CD4-positive, alpha-beta T cell treated with Interleukin-4 for 1 hour (primary cell): ENCODE results near the gene GATD1.
"Not testable (repeated sequence)": the region's sequence is repeated elsewhere in the genome, so short reads cannot be mapped to it uniquely, and the experiment has no call there.

Experiments
- DNase-seq, 2 donors: peaks; one replicate each; pipeline ENCODE4 v3.0.0-alpha.2; 2020 to 2022

The GATD1 gene

DNA sequence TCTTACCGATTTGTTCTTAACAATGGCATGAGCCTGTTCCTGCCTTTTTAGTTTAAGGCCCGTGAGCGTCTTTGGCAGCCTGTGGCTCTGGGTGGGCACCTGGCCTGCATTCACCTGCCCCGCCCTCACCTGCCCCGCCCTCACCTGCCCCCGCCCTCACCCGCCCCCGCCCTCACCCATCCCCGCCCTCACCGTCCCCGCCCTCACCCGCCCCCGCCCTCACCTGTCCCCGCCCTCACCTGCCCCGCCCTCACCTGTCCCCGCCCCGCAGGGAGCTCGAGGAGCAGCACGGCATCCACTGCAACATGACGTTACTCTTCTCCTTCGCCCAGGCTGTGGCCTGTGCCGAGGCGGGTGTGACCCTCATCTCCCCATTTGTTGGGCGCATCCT lies 14.2 kb downstream of the GATD1 start:
- DNase-seq, result no peak

GRCh38 chr11:762421-763072 lies 14.7 kb downstream of the GATD1 start:
- no peak for DNase-seq

DNA sequence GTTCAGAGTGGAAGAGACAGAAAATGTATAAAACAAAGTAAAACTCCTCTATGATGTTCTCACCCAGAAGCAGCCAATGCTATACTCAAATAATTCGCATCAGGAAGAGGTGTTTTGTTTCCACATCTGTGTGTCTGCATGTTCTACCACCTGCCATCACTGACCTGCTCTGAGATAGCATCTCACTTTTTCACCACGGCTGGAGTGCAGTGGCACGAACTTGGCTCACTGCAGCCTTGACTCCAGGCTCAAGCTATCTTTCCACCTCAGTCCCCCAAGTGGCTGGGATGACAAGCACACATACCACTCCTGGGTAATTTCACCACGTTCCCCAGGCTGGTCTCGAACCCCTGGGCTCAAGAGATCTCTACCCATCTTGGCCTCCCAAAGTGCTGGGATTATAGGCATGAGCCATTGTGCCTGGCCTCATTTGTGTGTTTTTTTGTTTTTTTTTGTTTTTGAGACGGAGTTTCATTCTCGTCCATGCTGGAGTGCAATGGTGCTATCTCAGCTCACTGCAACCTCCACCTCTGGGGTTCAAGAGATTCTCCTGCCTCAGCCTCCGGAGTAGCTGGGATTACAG lies 15.7 kb downstream of the GATD1 start:
- no peak for DNase-seq

GRCh38 chr11:760236-760635 lies 17.1 kb downstream of the GATD1 start:
- DNase-seq, result no peak

- no peak for DNase-seq
Observed at GRCh38 chr11:749731-750130, 27.6 kb downstream of the GATD1 start.

DNA sequence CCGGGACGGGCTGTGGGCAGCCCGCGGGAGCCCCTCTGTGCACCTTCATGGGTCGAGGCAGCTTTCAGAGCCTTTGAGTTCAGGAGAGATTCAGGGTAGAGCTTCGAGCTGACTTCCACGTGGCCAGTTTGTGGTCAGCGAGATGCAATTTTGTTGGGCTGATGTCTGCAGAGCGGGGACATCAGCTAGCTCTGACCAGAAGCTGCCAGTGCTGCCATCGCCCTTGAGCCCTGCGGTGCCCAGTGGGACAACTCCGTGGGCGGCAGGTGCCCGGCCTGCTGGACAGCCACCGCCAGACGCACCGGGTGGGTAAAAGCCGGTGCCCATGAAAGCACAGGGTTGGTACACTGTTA lies 29.3 kb downstream of the GATD1 start:
- no peak for DNase-seq

GRCh38 chr11:747158-748006 lies 29.9 kb downstream of the GATD1 start, which contains the start of gene TALDO1:
Gene TALDO1, plus strand, starts transcription at chr11:747464. Its CDS starts 18 bp downstream, at chr11:747482.
- DNase-seq, result peak; percentile 86

GRCh38 chr11:746289-747157 lies 30.8 kb downstream of the GATD1 start:
- DNase-seq, result peak in 1 of 2 donors; percentile 23

- DNase-seq, result no peak
Observed at GRCh38 chr11:745428-745827, 31.9 kb downstream of the GATD1 start.

DNA sequence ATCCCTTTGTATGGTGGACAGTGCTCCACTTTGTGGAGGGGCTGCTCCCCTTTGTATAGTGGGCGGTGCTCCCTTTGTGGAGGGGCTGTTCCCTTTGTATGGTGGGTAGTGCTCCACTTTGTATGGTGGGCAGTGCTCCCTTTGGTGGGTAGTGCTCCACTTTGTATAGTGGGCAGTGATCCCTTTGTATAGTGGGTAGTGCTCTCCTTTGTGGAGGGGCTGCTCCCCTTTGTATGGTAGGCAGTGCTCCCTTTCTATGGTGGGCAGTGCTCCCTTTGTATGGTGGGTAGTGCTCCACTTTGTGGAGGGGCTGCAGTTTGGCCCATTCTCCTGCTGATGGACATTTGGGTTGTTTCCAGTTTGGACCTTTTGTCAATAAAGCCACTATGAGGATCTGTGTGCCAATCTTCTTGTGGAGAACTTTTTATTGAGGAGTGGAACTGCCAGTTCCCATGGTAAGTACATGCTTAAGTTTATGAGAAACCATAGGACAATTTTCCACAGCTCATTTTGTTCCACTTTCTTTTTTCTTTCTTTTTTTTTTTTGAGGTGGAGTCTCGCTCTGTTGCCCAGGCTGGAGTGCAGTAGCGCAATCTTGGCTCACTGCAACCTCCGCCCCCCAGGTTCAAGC lies 34.6 kb downstream of the GATD1 start:
- DNase-seq, result no peak

DNA sequence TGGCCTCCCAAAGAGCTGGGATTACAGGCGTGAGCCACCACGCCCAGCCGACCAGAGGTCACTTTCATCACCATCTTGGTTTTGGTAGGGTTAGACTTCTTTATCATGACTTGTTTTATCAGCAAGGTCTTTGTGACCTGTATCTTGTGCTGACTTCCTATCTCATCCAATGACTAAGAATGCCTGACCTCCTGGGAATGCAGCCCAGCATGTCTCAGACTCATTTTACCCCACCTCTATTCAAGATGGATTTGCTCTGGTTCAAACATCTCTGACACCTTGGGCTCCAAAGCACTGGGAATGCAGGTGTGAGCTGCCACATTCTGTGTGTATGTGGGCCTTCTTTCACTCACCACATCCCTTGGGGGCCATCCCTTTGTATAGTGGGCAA lies 35.1 kb downstream of the GATD1 start:
- no peak for DNase-seq

- not testable (repeated sequence) for DNase-seq
Observed at GRCh38 chr11:737899-738298, 39.4 kb downstream of the GATD1 start.

DNA sequence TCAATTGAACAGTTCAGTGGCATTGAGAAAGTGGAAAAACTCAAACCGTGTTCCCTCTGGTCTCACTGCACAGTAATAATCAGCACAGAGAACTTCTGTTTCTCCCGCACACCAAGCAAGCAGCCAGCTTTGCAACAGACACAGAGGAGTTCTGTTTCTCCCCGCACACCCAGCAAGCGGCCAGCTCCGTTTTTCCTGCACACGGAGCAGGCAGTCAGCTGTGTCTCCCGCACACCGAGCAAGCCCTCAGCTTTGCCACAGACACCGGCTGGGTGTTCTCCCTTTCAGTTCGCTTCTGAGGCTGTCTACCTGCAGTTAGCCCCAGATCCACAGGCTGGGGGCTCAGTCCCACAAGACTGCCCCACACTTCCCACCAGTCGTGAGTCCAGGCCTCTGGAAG lies 39.9 kb downstream of the GATD1 start:
- no peak for DNase-seq

- DNase-seq, result not testable (repeated sequence)
Observed at GRCh38 chr11:734541-734940, 42.7 kb downstream of the GATD1 start.

DNA sequence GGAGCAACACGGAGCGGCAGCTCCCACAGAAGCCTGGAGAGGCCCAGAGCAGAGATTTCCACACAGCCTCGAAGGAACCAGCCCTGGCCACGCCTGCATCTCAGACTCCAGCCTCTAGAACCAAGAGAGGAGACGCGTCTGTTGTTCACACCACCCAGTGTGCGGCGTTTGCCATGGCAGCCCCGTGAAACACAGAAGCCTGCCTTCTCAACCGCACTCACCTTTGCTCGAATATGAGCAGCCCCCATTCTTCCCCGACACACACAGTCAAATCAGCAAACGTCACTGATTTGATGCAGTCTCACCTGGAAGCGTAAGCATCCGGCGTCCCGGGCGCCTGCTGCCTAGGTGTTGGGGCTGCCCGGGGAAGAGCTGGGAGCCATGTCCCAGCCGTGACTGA lies 44.2 kb downstream of the GATD1 start:
- DNase-seq, result no peak

DNA sequence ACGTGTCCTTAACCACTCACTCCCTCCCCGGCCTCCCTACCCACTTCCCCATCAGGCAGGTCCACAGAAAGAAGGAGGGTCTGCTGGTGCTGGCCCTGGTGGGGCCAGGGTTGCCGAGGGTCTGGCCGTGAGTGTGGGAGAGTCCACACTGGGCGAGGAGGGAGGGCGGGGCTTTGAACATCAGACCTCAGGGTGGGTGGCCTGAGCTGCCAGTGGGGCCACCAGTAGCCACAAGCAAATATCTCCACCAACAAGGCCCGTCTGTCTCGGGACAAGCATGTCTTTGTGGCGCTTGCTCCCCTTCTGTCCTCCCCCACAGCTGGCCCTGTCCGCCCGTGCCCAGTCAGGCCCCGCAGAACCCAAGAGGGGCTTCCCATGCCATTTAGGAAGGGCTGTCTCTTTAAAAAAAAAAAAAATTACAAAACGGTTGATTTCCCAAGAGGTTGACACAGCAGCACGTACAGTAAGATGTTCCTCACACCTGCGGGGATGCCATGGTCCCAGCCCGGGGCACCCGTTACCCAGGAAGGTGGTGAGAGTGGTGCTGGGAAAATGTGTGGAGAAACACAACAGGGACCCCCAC lies 47.7 kb downstream of the GATD1 start:
- no peak for DNase-seq

- no peak for DNase-seq
Observed at GRCh38 chr11:728901-729491, 48.3 kb downstream of the GATD1 start.

DNA sequence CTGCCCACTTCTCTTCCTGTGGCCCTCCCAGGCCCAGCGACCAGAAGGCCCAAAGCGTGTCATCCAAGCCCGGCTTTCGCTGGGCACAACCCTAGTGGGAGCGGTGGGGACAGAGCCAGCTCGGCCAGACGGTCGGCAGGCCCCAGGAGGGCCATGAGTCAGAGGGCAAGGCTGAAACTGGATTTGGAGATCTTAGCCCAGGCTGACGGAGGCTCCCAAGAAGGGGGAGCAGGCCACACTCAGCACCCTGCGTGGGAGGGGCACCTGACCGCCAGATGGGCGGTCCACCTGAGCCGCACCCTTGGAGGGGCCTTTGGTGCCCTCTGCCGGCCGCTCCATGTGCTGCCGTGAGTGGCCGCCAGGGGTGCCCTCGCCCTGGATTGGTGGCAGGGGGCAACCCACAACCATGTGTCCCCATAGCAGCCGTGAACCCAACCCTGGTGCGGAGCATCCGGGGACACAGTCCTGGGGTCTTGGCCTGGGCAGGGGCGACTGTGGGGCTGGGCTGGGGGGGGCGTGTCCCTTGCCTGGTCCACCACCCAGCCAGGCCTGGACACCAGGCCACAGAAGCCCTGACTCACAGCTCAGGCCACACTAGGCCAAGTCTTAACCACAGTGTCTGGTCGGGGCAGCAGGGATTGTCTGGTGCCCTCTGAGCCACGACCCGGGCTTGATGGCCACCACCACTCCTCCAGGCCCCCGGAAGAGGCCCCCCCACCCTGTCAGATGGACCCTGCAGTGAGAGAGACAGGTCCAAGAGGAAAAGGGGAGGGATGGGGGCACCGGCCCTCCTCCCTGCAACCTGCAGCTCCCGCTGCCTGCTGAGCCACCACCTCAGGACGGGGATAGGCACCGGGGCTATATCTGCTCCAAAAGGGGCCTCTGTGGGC lies 49.2 kb downstream of the GATD1 start:
- DNase-seq, result peak; percentile 81 to 84

DNA sequence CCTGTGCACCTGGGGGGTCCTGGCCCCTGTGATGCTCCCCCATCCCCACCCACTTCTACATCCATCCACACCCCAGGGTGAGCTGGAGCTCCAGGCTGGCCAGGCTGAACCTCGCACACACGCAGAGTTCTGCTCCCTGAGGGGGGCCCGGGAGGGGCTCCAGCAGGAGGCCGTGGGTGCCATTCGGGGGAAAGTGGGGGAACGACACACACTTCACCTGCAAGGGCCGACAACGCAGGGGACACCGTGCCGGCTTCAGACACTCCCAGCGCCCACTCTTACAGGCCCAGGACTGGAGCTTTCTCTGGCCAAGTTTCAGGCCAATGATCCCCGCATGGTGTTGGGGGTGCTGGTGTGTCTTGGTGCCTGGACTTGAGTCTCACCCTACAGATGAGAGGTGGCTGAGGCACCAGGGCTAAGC lies 50.0 kb downstream of the GATD1 start:
- DNase-seq, result no peak
